CD4-positive, CD25-positive, alpha-beta regulatory T cell (primary cell): ENCODE results near the gene KMT2B. TPM values are rescaled to one million over a fixed set of nuclear protein-coding genes. Genes with fewer than 3 reads are reported as not detected.

Experiments used
- ATAC-seq, 2 donors: fragments of 150-1000 bp; cut with Tn5 transposase; one replicate each; pipeline ENCODE4 v1.10.0; 2021; ENCODE audit warnings: low read depth in 2 of 2, moderate number of reproducible peaks in 2 of 2, moderate library complexity in 1 of 2
- DNase-seq, 3 donors: peaks; one replicate each; pipeline versions ENCODE4 v3.0.0 to v3.0.0-alpha.2; 2012 to 2022; ENCODE audit warnings: mixed read lengths in 1 of 3
- H3K27ac ChIP-seq: one replicate; pipeline ENCODE4 v1.7.0; 2013; ENCODE audit warnings: mild to moderate bottlenecking, low read length; ENCODE audit not compliant: insufficient read depth, poor library complexity, severe bottlenecking
- H3K27me3 ChIP-seq: one replicate; pipeline ENCODE4 v1.7.0; 2013; ENCODE audit warnings: low read length; ENCODE audit not compliant: control insufficient read depth, insufficient read depth
- H3K36me3 ChIP-seq: one replicate; pipeline ENCODE4 v1.7.0; 2013; ENCODE audit warnings: mild to moderate bottlenecking, low read length, moderate library complexity; ENCODE audit not compliant: control insufficient read depth, insufficient read depth
- H3K4me1 ChIP-seq: 2 replicates; pipeline ENCODE4 v1.7.0; 2013; ENCODE audit warnings: mild to moderate bottlenecking, low read length; ENCODE audit not compliant: insufficient read depth, control insufficient read depth, poor library complexity, severe bottlenecking
- H3K4me3 ChIP-seq: one replicate; pipeline ENCODE4 v1.7.0; 2013; ENCODE audit warnings: low read depth, mild to moderate bottlenecking, low read length, moderate library complexity
- H3K9me3 ChIP-seq, 2 experiments: 1 replicate in 1 of 2; 2 replicates in 1 of 2; pipeline ENCODE4 v1.7.0; 2013; ENCODE audit warnings: low read length in 2 of 2, mild to moderate bottlenecking in 1 of 2, moderate library complexity in 1 of 2; ENCODE audit not compliant: control insufficient read depth in 2 of 2
- H3K27ac Mint-ChIP-seq, 3 donors: one replicate each; pipeline ENCODE4 v1.8.0; 2020 to 2022; ENCODE audit warnings: mild to moderate bottlenecking in 3 of 3, mixed read lengths in 3 of 3, moderate library complexity in 2 of 3
- H3K27me3 Mint-ChIP-seq: one replicate; pipeline ENCODE4 v1.8.0; 2022; ENCODE audit warnings: mild to moderate bottlenecking, mixed read lengths
- H3K36me3 Mint-ChIP-seq: one replicate; pipeline ENCODE4 v1.8.0; 2020; ENCODE audit warnings: mixed read lengths
- H3K4me1 Mint-ChIP-seq, 4 donors: one replicate each; pipeline ENCODE4 v1.8.0; 2020 to 2022; ENCODE audit warnings: mixed read lengths in 4 of 4, mild to moderate bottlenecking in 1 of 4
- H3K4me3 Mint-ChIP-seq, 4 donors: one replicate each; pipeline ENCODE4 v1.8.0; 2020 to 2022; ENCODE audit warnings: mild to moderate bottlenecking in 4 of 4, mixed read lengths in 4 of 4, moderate library complexity in 3 of 4
- H3K9me3 Mint-ChIP-seq, 7 donors: one replicate each; pipeline ENCODE4 v1.8.0; 2020 to 2022; ENCODE audit warnings: mixed read lengths in 7 of 7, mild to moderate bottlenecking in 3 of 7, moderate library complexity in 2 of 7
- polyA plus RNA-seq, 4 donors: library from polyadenylated mRNA; unstranded; fragments of 300-500 nt; fragmentation: Illumina TruSeq; gene quantifications; one replicate each; pipeline ENCODE4 v1.2.3, GENCODE V29; 2021
- total RNA-seq: library from RNA; stranded (reverse); gene quantifications from one replicate; pipeline ENCODE4 v1.2.3, GENCODE V29; 2022

The KMT2B gene
- total and polyA plus RNA-seq, 5 donors from 2014 or later, result 0.45 to 73.0 (median 0.87) TPM

GRCh38 chr19:35702223-35703012 lies 15.4 kb upstream of the KMT2B start:
- H3K27me3 Mint-ChIP-seq, result peaks cover 4% of the 10 kb centered on the region
- Histone ChIP-seq H3K27me3 (no peaks in the 10 kb centered on the region), H3K4me3 (peak overlapping the region; percentile 67), H3K27ac (peak overlapping the region; percentile 73), H3K4me1 (peaks cover 12% of the 10 kb centered on the region), H3K9me3 (no peaks in the 10 kb centered on the region), H3K36me3 (no peaks in the 10 kb centered on the region)
- peak overlapping the region; percentile 85 to 98 (median 96) for H3K4me3 Mint-ChIP-seq
- no peaks in the 10 kb centered on the region for H3K36me3 Mint-ChIP-seq
- peak; percentile 93 to 99 (median 93) for DNase-seq
- H3K27ac Mint-ChIP-seq, result peak overlapping the region; percentile 92 to 99 (median 98)
- ATAC-seq, result peak; percentile 100
- no peaks in the 10 kb centered on the region for H3K9me3 Mint-ChIP-seq
- peaks cover 3 to 8% (median 6%) of the 10 kb centered on the region in 4 donors for H3K4me1 Mint-ChIP-seq

GRCh38 chr19:35703343-35703742 lies 14.5 kb upstream of the KMT2B start:
- Mint-ChIP-seq H3K9me3 (no peaks in the 10 kb centered on the region), H3K4me1 (peaks cover 3 to 8% (median 6%) of the 10 kb centered on the region in 4 donors), H3K4me3 (peak overlapping the region in 2 of 4 donors; percentile 98), H3K36me3 (no peaks in the 10 kb centered on the region), H3K27me3 (peaks cover 4% of the 10 kb centered on the region), H3K27ac (no peak overlapping the region)
- H3K27me3 ChIP-seq, result no peaks in the 10 kb centered on the region
- peaks cover 12% of the 10 kb centered on the region for H3K4me1 ChIP-seq
- H3K4me3 ChIP-seq, result no peak overlapping the region
- H3K9me3 ChIP-seq, result no peaks in the 10 kb centered on the region
- no peak for ATAC-seq
- H3K27ac ChIP-seq, result no peak overlapping the region
- H3K36me3 ChIP-seq, result no peaks in the 10 kb centered on the region
- no peak for DNase-seq

GRCh38 chr19:35704218-35704617 lies 13.6 kb upstream of the KMT2B start, which contains the start of gene ZBTB32:
TSS of gene ZBTB32 (plus strand) at chr19:35704558. CDS start at chr19:35714627, 10,069 bp downstream.
- no peak for ATAC-seq
- H3K4me1 ChIP-seq, result peaks cover 12% of the 10 kb centered on the region
- Mint-ChIP-seq H3K4me3 (peak within 1 kb of the TSS in 1 of 4 donors; percentile 41), H3K27me3 (peaks cover 4% of the 10 kb centered on the region), H3K9me3 (no peaks in the 10 kb centered on the region), H3K27ac (no peak within 1 kb of the TSS), H3K36me3 (no peaks in the 10 kb centered on the region), H3K4me1 (peaks cover 3 to 10% (median 6%) of the 10 kb centered on the region in 4 donors)
- H3K36me3 ChIP-seq, result no peaks in the 10 kb centered on the region
- H3K27me3 ChIP-seq, result no peaks in the 10 kb centered on the region
- no peak within 1 kb of the TSS for H3K27ac ChIP-seq
- peak in 1 of 3 donors; percentile 20 for DNase-seq
- H3K4me3 ChIP-seq, result no peak within 1 kb of the TSS
- no peaks in the 10 kb centered on the region for H3K9me3 ChIP-seq

- ATAC-seq, result no peak
- H3K4me3 ChIP-seq, result no peak overlapping the region
- H3K4me1 Mint-ChIP-seq, result peaks cover 15 to 35% (median 25%) of the 10 kb centered on the region in 4 donors
- H3K4me3 Mint-ChIP-seq, result no peak overlapping the region
- no peak overlapping the region for H3K27ac ChIP-seq
- no peaks in the 10 kb centered on the region for H3K36me3 ChIP-seq
- H3K27me3 Mint-ChIP-seq, result no peaks in the 10 kb centered on the region
- H3K27ac Mint-ChIP-seq, result no peak overlapping the region
- no peaks in the 10 kb centered on the region for H3K36me3 Mint-ChIP-seq
- DNase-seq, result no peak
- no peaks in the 10 kb centered on the region for H3K9me3 Mint-ChIP-seq
- H3K27me3 ChIP-seq, result no peaks in the 10 kb centered on the region
- no peaks in the 10 kb centered on the region for H3K9me3 ChIP-seq
- peaks cover 34% of the 10 kb centered on the region for H3K4me1 ChIP-seq
These were observed 9.4 kb upstream of the KMT2B start for GRCh38 chr19:35708391-35708790.

GRCh38 chr19:35710784-35711723 lies 6.7 kb upstream of the KMT2B start:
- Histone ChIP-seq H3K27me3 (no peaks in the 10 kb centered on the region), H3K4me1 (peaks cover 60% of the 10 kb centered on the region), H3K9me3 (no peaks in the 10 kb centered on the region), H3K27ac (peak overlapping the region; percentile 95), H3K36me3 (no peaks in the 10 kb centered on the region), H3K4me3 (peak overlapping the region; percentile 56)
- no peaks in the 10 kb centered on the region for H3K27me3 Mint-ChIP-seq
- DNase-seq, result peak; percentile 44 to 93 (median 46)
- peak overlapping the region; percentile 95 for H3K27ac Mint-ChIP-seq
- no peaks in the 10 kb centered on the region for H3K36me3 Mint-ChIP-seq
- peak overlapping the region; percentile 12 to 84 (median 76) for H3K4me3 Mint-ChIP-seq
- peaks cover 20 to 59% (median 44%) of the 10 kb centered on the region in 4 donors for H3K4me1 Mint-ChIP-seq
- H3K9me3 Mint-ChIP-seq, result no peaks in the 10 kb centered on the region
- ATAC-seq, result peak; percentile 7 to 15

- Mint-ChIP-seq H3K27ac (peak overlapping the region; percentile 95 to 98 (median 95)), H3K4me3 (peak overlapping the region; percentile 85 to 93 (median 88)), H3K27me3 (no peaks in the 10 kb centered on the region), H3K9me3 (no peaks in the 10 kb centered on the region), H3K4me1 (peaks cover 20 to 68% (median 48%) of the 10 kb centered on the region in 4 donors), H3K36me3 (no peaks in the 10 kb centered on the region)
- DNase-seq, result peak; percentile 62 to 91 (median 81)
- peaks cover 68% of the 10 kb centered on the region for H3K4me1 ChIP-seq
- peak overlapping the region; percentile 95 for H3K27ac ChIP-seq
- no peaks in the 10 kb centered on the region for H3K9me3 ChIP-seq
- ATAC-seq, result peak; percentile 32 to 33
- no peaks in the 10 kb centered on the region for H3K36me3 ChIP-seq
- no peaks in the 10 kb centered on the region for H3K27me3 ChIP-seq
- H3K4me3 ChIP-seq, result peak overlapping the region; percentile 69
These were observed 5.0 kb upstream of the KMT2B start for GRCh38 chr19:35712567-35713505.

GRCh38 chr19:35713506-35713850 lies 4.3 kb upstream of the KMT2B start:
- DNase-seq (peak in 1 of 3 donors; percentile 41), ATAC-seq (no peak)
- H3K4me3 Mint-ChIP-seq, result peak overlapping the region; percentile 85 to 93 (median 88)
- Histone ChIP-seq H3K27ac (peak overlapping the region; percentile 95), H3K4me1 (peaks cover 70% of the 10 kb centered on the region), H3K27me3 (no peaks in the 10 kb centered on the region), H3K36me3 (no peaks in the 10 kb centered on the region), H3K4me3 (peak overlapping the region; percentile 69), H3K9me3 (no peaks in the 10 kb centered on the region)
- no peaks in the 10 kb centered on the region for H3K36me3 Mint-ChIP-seq
- H3K9me3 Mint-ChIP-seq, result no peaks in the 10 kb centered on the region
- peaks cover 20 to 69% (median 48%) of the 10 kb centered on the region in 4 donors for H3K4me1 Mint-ChIP-seq
- H3K27me3 Mint-ChIP-seq, result peaks cover under 1% of the 10 kb centered on the region
- peak overlapping the region; percentile 95 to 98 (median 95) for H3K27ac Mint-ChIP-seq
